ENCODE measurements around the gene BTC. TPM values are rescaled to one million over a fixed set of nuclear protein-coding genes. Genes with fewer than 3 reads are reported as not detected.
A peak's percentile ranks its signal among the peaks of the same experiment; 100 is the strongest.
"Not testable (repeated sequence)": the region's sequence is repeated elsewhere in the genome, so short reads cannot be mapped to it uniquely, and the experiment has no call there.

Gene BTC
- total RNA-seq, 1 experiment from 2014 or later, result 4.5 TPM

GRCh38 chr4:74821541-74821940 lies 27.2 kb upstream of the BTC start:
- Histone ChIP-seq H3K4me2 (no peak overlapping the region), H3K79me2 (ENCODE audit: low read depth) (no peaks in the 10 kb centered on the region), H2AFZ (no peak overlapping the region), H3F3A (ENCODE audit: insufficient read depth, low read depth) (no peaks in the 10 kb centered on the region), H3K36me3 (ENCODE audit: low read depth) (no peaks in the 10 kb centered on the region), H4K20me1 (ENCODE audit: insufficient read depth) (no peaks in the 10 kb centered on the region), H3K27me3 (ENCODE audit: insufficient read depth, low read depth) (no peaks in the 10 kb centered on the region), H3K9me3 (ENCODE audit: insufficient read depth, low read depth) (no peaks in the 10 kb centered on the region), H3K4me1 (replicated peaks; ENCODE audit: insufficient read depth) (no peaks in the 10 kb centered on the region; the same call in 1 of the 2 replicates), H3K4me3 (no peak overlapping the region), H3K9me2 (ENCODE audit: insufficient read depth) (no peaks in the 10 kb centered on the region), H3K27ac (no peak overlapping the region)
- no TSS peak for BruUV-seq (replicated peaks)
- CTCF ChIA-PET, result no interaction called here
- intact Hi-C loops (cut with micrococcal nuclease; ENCODE audit: unreplicated experiment), result no loop called here
- POLR2A ChIA-PET (ENCODE audit: unreplicated experiment), result no interaction called here
- no peak for TF ChIP-seq EZH2 (IDR thresholded peaks at IDR 0.05; ENCODE audit: low read depth)
- TF ChIP-seq CTCF (conservative IDR thresholded peaks at IDR 0.05), result no peak
- DNase-seq, result no peak

- Histone ChIP-seq H3K79me2 (ENCODE audit: low read depth) (no peaks in the 10 kb centered on the region), H3K27ac (no peak overlapping the region), H3K27me3 (ENCODE audit: insufficient read depth, low read depth) (no peaks in the 10 kb centered on the region), H3F3A (ENCODE audit: insufficient read depth, low read depth) (no peaks in the 10 kb centered on the region), H3K4me1 (replicated peaks; ENCODE audit: insufficient read depth) (no peaks in the 10 kb centered on the region), H3K9me2 (ENCODE audit: insufficient read depth) (no peaks in the 10 kb centered on the region), H3K9me3 (ENCODE audit: insufficient read depth, low read depth) (no peaks in the 10 kb centered on the region), H3K4me3 (no peak overlapping the region), H4K20me1 (ENCODE audit: insufficient read depth) (no peaks in the 10 kb centered on the region), H3K36me3 (ENCODE audit: low read depth) (no peaks in the 10 kb centered on the region), H3K4me2 (no peak overlapping the region), H2AFZ (no peak overlapping the region)
- intact Hi-C loops (cut with micrococcal nuclease; ENCODE audit: unreplicated experiment), result no loop called here
- no peak for DNase-seq
- ChIA-PET CTCF (no interaction called here), POLR2A (ENCODE audit: unreplicated experiment) (no interaction called here)
- TF ChIP-seq CTCF (conservative IDR thresholded peaks at IDR 0.05), result no peak
- TF ChIP-seq EZH2 (IDR thresholded peaks at IDR 0.05; ENCODE audit: low read depth), result no peak
- BruUV-seq (replicated peaks), result no TSS peak
Measured at GRCh38 chr4:74814052-74814451, 19.7 kb upstream of the BTC start.

DNA sequence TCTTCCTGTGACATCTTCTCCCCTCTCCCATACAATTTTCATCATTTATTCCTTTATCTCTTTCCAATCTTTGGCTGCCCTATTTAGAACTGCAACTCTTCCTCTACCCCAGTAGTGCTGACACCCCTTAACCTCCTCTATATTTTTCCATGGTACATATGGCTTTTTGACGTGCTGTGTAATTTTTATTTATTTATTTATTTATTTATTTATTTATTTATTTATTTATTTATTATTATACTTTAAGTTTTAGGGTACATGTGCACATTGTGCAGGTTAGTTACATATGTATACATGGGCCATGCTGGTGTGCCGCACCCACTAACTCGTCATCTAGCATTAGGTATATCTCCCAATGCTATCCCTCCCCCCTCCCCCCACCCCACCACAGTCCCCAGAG lies 17.7 kb upstream of the BTC start:
- H3K9me3 ChIP-seq (ENCODE audit: insufficient read depth, low read depth); POLR2A ChIA-PET (ENCODE audit: unreplicated experiment); H3K79me2 ChIP-seq (ENCODE audit: low read depth); H3K9me2 ChIP-seq (ENCODE audit: insufficient read depth); H2AFZ ChIP-seq; intact Hi-C loops (cut with micrococcal nuclease; ENCODE audit: unreplicated experiment); H3K4me2 ChIP-seq; H3K27ac ChIP-seq; DNase-seq; H3K4me1 ChIP-seq (replicated peaks; ENCODE audit: insufficient read depth); H4K20me1 ChIP-seq (ENCODE audit: insufficient read depth); H3K36me3 ChIP-seq (ENCODE audit: low read depth); CTCF ChIA-PET; H3K4me3 ChIP-seq; H3K27me3 ChIP-seq (ENCODE audit: insufficient read depth, low read depth); H3F3A ChIP-seq (ENCODE audit: insufficient read depth, low read depth); BruUV-seq (replicated peaks): not testable (repeated sequence)

- intact Hi-C loops (cut with micrococcal nuclease; ENCODE audit: unreplicated experiment), result no loop called here
- no TSS peak for BruUV-seq (replicated peaks)
Measured at GRCh38 chr4:74805601-74806000, 11.3 kb upstream of the BTC start.

More at GRCh38 chr4:74805601-74806000, 11.3 kb upstream of the BTC start:
- no peak overlapping the region for H2AFZ ChIP-seq
- H3K36me3 ChIP-seq (ENCODE audit: low read depth), result no peaks in the 10 kb centered on the region
- H3F3A ChIP-seq (ENCODE audit: insufficient read depth, low read depth), result no peaks in the 10 kb centered on the region
- no peaks in the 10 kb centered on the region for H3K4me1 ChIP-seq (replicated peaks; ENCODE audit: insufficient read depth)
- H3K4me2 ChIP-seq, result no peak overlapping the region
- H4K20me1 ChIP-seq (ENCODE audit: insufficient read depth), result no peaks in the 10 kb centered on the region
- no peaks in the 10 kb centered on the region for H3K9me3 ChIP-seq (ENCODE audit: insufficient read depth, low read depth)
- H3K27me3 ChIP-seq (ENCODE audit: insufficient read depth, low read depth), result no peaks in the 10 kb centered on the region
- H3K9me2 ChIP-seq (ENCODE audit: insufficient read depth), result no peaks in the 10 kb centered on the region
- CTCF ChIA-PET, result no interaction called here
- POLR2A ChIA-PET (ENCODE audit: unreplicated experiment), result no interaction called here
- peak in 1 of 2 experiments; percentile 39 for DNase-seq
- no peaks in the 10 kb centered on the region for H3K79me2 ChIP-seq (ENCODE audit: low read depth)
- no peak overlapping the region for H3K4me3 ChIP-seq
- TF ChIP-seq EZH2 (IDR thresholded peaks at IDR 0.05; ENCODE audit: low read depth) (no peak), CTCF (conservative IDR thresholded peaks at IDR 0.05) (no peak)
- no peak overlapping the region for H3K27ac ChIP-seq
